Stimulated activated CD8-positive, alpha-beta memory T cell treated with anti-CD3 and anti-CD28 coated beads, Interleukin-7, amount 100 ng/mL, for 4 hours (primary cell): Measurements from ENCODE around the gene DGKZ.
"Not testable (repeated sequence)": the region's sequence is repeated elsewhere in the genome, so short reads cannot be mapped to it uniquely, and the experiment has no call there.

Source experiments
- DNase-seq, 2 donors: peaks; one replicate each; pipeline ENCODE4 v3.0.0-alpha.2; 2020; ENCODE audit warnings: low read depth in 2 of 2

The DGKZ gene

GRCh38 chr11:46367244-46367915, 20.1 kb downstream of the DGKZ start:
- peak; percentile 43 to 64 for DNase-seq

- DNase-seq: no peak
Measured at GRCh38 chr11:46367916-46368267, 20.6 kb downstream of the DGKZ start.

GRCh38 chr11:46369458-46370152, 22.3 kb downstream of the DGKZ start:
- peak in 1 of 2 donors; percentile 17 for DNase-seq

- DNase-seq: no peak
Measured at GRCh38 chr11:46370253-46370652, 23.0 kb downstream of the DGKZ start.

GRCh38 chr11:46371262-46371661, 24.0 kb downstream of the DGKZ start:
- DNase-seq: not testable (repeated sequence)

- DNase-seq: no peak
Measured at GRCh38 chr11:46372086-46372485, 24.8 kb downstream of the DGKZ start.

- DNase-seq: not testable (repeated sequence)
Measured at GRCh38 chr11:46372501-46372900, 25.2 kb downstream of the DGKZ start.

- DNase-seq: no peak
Measured at GRCh38 chr11:46373787-46374740, 26.8 kb downstream of the DGKZ start.

- DNase-seq: no peak
Measured at GRCh38 chr11:46374815-46375214, 27.6 kb downstream of the DGKZ start.

- no peak for DNase-seq
Measured at GRCh38 chr11:46375392-46376101, 28.3 kb downstream of the DGKZ start.

- no peak for DNase-seq
Measured at GRCh38 chr11:46376258-46377050, 29.2 kb downstream of the DGKZ start.

- DNase-seq: no peak
Measured at GRCh38 chr11:46377290-46377689, 30.0 kb downstream of the DGKZ start.

- no peak for DNase-seq
Measured at GRCh38 chr11:46377831-46378230, 30.6 kb downstream of the DGKZ start.

- DNase-seq: no peak
Measured at GRCh38 chr11:46378296-46378695, 31.0 kb downstream of the DGKZ start.

GRCh38 chr11:46378811-46379481, 31.7 kb downstream of the DGKZ start:
- DNase-seq: no peak

GRCh38 chr11:46379482-46380293, 32.4 kb downstream of the DGKZ start:
- DNase-seq: not testable (repeated sequence)

- DNase-seq: peak; percentile 36 to 64
Measured at GRCh38 chr11:46380340-46381047, 33.2 kb downstream of the DGKZ start.

- DNase-seq: no peak
Measured at GRCh38 chr11:46381048-46381818, 34.0 kb downstream of the DGKZ start, which contains the start of gene MDK. TSS of gene MDK (plus strand) at chr11:46381669. CDS start at chr11:46382058, 389 bp downstream.
